Lower leg skin (tissue), 3 donors: ENCODE measurements around the gene BANF2.

Experiments
- CTCF ChIP-seq, 3 donors: fragments of 450-650 bp; IDR thresholded peaks; one replicate each; pipeline ENCODE4 v1.5.1; 2016; ENCODE audit warnings: antibody characterized with exemption in 3 of 3, mild to moderate bottlenecking in 3 of 3, moderate library complexity in 2 of 3
- POLR2A ChIP-seq, 2 donors: fragments of 450-650 bp; IDR thresholded peaks; one replicate each; pipeline ENCODE4 v1.6.1; 2016 to 2017; ENCODE audit warnings: antibody characterized with exemption in 2 of 2, mild to moderate bottlenecking in 1 of 2, moderate library complexity in 1 of 2

- TF ChIP-seq POLR2A (IDR thresholded peaks at IDR 0.05) (no peak), CTCF (IDR thresholded peaks at IDR 0.05) (no peak)
Observed at GRCh38 chr20:17720755-17721154, 21.0 kb downstream of the BANF2 start.
